HG03460 (cell line): ENCODE data around the gene SMLR1.
"Not testable (repeated sequence)": the region's sequence is repeated elsewhere in the genome, so short reads cannot be mapped to it uniquely, and the experiment has no call there.

Experiments
- ATAC-seq: cut with Tn5 transposase; IDR thresholded peaks from one replicate; pipeline ENCODE4 v1.9.1; 2021; ENCODE audit not compliant: unreplicated experiment

Gene SMLR1

DNA sequence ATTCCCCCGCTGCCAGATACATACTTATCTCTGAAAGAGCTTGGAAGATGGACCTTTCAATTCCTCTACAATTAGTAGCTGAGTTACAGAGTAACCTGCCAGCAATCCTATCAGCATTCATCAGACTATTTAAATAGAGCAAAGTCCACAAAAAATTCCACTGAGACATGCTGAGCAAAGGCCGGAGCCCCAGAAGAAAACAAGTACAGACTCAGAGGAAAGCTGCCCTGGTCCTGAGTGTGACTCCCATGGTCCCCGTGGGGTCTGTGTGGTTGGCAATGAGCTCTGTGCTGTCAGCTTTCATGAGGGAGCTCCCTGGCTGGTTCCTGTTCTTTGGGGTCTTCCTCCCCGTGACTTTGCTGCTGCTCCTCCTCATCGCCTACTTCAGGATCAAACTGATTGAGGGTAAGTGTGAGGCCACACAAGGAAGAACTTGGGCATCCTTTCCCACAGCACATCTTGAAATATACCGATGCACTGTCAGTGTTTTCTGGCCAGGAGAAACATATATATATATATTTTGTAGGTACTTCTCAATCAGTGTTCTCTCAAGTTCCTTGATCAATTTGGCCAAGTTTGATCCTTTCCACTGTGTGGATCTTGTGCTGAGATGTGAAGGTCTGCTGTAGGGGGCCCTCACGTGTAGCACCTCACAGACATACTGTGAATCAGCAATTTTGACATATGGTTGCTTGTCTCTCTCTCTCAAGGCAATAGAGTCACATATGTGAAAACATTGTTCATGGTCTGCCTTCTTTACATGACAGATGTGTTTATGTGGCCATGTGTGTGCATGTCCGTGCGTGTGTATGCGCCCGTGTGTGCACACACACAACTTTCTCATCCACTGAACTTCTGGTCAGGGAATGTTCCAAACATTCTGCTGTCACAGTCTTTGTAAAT is at the start of gene SMLR1:
Gene SMLR1, plus strand, starts transcription at position 160 of the 903 bp plus-strand sequence. Its CDS starts 8 bp downstream, at position 168.
- no peak for ATAC-seq

DNA sequence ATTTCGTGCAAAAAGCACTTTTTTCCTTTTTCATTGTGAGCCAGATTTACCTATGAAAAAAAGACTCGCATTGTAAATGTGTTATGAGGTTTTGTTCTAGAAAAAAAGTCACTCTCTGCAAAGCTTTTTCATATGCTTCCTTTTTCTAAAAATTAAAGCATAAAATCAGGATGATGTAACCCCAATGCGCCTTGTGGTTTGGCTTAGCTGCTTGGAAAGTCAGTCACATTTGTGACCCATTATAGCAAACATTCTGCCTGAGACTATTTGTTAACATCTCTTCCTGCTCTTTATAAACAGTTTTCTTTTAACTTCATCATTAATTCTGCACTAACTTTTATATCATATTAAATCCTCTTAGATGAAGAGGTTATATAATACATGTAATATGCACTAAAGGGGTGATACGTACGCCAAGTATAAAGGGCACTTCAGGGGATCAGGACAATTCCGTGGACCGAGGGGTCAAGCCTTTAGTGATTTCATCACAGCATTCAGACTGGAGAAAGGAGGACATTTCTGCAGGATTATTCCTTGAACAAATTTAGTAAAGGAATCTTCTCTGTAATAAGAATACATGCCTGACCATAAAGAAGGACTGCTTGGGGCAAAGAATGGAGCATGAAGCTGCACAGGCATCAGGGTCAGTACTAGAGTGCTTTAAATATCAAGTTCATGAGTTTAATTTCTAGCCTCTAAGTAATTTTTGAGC is 48.1 kb upstream of the SMLR1 start:
- ATAC-seq: no peak

DNA sequence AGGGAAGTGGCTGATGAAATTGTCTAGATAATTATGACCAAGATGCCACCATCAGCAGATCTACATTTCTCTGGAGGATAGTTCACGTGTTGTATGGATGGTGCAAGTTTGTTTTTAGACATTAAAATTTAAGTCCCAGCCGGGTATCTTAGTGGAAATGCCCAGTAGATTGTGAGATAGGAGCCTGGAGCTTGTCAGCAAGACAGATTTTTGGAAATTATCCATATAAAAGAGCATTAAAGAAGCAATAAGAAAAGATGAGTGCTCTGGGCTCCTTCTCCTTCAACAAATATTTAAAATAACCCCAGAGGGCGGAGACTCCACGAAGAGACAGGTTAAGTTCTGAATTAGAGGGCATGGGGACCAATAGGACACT is 47.6 kb upstream of the SMLR1 start:
- ATAC-seq: no peak

DNA sequence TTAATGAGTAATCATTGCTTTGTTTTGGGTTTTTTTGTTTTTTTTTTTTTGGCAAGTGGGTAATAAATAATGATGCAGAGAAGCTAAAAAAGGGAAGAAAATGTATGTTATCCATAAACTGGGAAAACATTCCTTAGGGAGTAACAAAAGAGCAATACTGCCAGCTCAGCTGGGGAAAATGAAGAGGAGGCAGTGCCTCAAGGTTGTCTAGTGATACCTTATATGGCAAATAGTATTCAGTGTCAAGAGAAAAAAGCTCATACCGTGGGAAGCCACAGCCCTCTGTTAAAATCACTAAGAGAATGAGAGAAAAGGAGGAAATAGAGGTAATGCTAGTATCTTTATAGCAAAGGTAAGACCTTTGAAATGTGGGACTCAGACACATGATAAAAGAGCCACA is 47.1 kb upstream of the SMLR1 start:
- ATAC-seq: no peak

DNA sequence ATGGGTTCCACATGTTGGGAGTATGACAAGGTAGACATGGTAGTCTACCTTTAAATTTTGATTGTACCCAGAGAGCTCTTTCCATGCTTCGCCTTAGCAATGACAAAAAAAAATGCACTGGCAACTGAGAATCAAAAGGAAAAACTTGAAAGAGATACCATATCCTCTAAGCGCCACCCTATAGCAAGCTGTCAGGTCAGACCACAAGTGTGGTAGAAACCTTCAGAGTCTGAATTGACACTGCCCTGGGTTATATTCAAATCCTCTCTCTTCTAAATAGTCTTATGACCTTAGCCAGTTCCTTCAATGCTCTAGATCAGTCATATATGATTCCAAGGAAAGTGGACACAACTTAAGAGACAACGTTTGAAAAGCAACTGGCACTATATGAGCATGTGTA is 45.6 kb upstream of the SMLR1 start:
- ATAC-seq: no peak

DNA sequence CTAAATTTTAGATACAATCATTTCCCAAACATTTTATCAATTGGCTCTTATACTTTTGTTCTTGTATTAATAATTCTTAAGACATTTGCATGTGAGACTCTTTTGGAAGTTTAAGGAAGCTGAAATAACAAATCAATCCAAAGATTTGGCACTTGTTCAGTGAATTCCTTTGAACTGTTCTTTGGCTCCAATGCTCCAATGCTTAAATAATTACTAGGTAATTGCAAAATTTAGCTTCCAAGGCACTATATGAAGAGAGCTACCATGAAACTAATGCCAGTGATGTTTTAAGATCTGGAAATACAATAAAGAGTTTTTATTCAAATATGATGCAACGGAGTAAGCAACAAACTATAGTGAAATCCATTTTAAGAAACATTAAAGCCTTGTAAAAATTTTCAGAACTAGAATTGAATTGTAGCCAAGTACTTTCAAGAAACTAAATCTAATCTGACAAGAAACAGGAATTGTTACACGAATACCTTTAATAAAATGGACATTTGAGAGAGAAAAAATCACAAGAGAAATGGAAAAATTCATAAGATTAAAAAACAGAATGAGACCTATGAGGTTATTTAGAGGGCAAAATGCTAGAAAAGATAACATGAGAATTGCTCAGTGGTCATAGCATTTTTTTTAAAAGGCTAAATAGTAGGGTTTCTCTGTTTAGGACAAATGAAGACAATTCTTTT is 43.6 kb upstream of the SMLR1 start:
- ATAC-seq: no peak

DNA sequence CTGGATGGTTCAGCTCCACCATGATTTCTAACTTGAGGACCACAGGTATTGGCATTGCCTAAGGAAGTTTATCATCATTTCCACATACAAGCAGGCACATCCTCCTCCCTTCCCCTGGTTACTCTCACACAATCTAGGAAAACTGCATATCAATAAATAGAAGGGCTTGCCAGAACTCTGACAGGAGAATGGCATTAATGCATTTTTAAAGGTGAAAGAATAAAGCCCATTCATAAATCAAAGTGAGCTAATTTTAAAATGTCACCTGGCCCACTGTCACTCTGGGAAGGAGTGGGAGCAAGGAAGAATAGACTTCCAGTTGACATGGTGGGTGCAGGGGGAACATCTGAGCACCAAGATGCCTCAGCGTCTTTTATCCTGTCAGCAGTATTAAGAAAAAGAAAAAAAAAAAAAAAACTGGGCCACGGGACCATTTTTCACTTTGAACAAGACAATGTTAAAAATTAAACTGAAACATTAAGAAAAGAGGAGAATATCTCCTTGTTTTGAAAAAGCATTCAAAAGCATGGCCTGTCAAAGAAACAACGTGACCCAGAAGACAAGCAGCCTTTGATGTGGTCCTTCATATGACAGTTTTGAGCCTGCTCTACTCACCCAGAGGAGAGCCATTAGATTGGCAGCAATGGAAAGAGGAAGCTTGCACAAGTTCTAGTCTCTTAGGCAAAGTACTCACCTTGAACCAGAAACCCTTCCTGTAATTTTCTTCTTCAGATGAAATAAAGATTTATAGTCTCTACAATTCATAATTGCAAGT is 39.3 kb upstream of the SMLR1 start:
- ATAC-seq: no peak

DNA sequence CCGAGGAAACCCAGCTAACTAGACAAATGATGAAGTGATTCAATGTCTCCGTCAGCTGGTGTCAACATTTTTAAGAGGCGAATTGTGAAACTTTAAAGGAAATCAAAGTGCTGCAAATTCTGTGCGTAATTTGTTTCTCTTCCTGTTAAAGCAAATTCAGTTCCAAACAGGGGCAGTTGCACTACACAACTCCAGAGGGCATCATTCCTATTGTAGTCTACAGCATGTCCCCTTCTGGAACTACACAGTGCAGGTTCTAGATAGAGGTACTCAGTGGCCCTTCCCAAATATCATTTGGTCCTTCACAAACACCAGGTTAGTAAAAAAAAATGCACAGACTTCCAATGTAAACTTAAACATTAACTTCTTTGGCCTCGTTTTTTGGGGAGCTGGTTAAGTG is 38.3 kb upstream of the SMLR1 start:
- no peak for ATAC-seq

DNA sequence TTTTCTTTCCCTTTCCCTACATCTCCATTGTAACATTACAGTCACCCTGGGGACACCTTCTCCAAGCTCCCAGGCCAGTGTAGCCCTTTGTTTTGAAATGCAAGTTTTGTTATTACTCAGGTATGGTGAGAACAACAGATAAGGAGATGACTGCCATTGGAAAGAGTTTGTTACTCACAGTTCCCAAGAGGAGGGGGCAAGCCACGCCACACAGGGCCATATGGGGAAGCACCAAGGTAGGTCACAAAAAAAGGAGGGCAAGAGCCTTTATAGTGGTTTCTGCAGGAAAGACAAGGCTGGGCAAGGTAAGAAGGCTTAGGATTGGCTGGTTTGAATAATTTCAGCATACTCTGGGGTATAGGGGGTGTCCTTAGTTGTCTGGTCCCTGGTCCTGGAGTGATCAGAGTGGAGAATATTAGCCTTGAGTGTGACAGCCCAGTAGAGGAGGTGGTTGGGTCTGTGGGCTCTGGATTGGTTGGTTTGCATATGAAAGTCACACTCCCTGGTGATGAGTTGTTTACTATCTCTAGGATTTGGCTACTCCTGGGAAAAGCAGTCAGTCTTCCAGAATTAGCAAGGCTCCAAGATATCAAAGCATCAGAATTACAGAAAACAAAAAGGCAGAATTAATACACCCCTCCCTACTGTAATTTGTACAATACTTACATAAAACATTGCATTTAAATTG is 33.1 kb upstream of the SMLR1 start:
- no peak for ATAC-seq

DNA sequence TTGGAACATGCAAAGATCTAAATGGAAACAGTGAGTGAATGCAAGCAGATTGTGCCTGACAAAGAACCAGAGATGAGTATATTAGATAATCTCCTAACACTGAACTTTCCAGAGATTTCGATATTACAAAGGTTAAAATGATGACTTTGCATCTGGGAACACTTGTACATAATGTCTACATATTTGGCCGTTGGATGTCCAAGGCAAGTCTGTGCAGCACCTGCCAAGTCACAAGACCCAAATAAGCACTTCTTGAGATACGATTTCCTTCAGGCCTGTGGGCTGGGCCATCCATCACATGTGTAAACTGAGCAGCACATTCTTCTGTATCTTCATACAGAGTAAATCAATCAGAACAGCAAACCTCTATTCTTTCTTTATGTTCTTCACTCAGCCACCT is 32.5 kb upstream of the SMLR1 start:
- ATAC-seq: no peak

DNA sequence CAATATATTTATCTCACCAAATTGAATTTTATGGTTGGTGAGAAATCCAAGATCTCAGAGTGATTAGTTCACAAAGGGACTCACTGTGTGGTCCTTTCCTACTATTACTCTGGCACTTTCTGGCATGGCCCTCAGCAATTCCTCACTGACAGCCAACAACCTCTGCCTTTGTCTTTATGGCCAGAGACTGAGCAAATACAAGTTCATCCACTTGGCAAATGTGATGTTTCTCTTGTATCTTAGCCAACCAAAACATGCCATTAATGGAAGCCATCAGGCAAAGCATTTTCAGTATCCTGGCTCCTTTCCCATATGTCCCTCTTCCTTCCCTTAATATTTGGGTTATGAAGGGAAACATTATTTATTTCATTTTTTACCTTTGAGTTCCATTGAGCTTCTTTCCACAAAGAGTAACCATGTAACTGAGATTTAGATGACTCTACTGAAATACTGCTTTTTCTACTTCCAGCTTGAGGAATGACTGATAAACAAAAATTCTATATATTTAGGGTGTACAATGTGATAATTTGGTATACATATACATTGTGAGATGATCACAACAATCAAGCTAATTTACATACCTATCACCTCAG is 30.8 kb upstream of the SMLR1 start:
- no peak for ATAC-seq

DNA sequence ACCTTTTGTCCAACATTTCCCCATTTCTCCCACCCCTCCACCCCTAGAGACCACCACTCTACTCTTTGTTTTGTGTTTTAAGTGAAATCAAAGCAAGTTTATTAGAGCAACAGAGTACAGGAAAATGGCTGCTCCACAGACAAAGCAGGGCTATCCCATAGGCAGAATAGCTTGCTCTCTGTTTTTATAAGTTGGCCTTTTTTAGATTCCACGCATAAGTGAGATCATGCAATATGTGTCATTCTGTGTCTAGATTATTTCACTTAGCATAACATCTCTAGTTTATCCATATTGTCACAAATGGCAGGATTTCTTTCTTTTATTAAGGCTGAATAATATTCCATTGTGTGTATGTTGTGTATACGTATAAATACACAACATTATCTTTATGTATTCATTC is 30.1 kb upstream of the SMLR1 start:
- no peak for ATAC-seq

DNA sequence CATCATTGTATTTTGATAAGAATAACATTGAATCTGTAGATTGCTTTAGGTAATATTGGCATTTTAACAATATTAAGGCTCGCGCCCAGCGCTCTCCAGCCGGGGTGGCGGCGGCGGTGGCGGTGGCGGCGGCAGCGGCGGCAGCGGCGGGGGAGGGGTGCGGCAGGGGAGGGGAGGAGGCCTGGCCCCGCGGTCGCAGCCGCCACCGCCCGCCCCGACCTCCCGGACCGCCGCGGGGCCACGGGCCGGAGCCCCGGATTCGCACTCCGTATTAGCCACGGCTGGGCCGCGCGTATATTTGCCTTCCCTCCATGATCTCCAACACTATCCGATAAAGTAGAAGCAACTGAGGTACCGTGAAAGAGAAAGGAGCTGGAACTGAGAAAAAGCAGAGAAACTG is 25.8 kb upstream of the SMLR1 start:
- ATAC-seq: not testable (repeated sequence)

DNA sequence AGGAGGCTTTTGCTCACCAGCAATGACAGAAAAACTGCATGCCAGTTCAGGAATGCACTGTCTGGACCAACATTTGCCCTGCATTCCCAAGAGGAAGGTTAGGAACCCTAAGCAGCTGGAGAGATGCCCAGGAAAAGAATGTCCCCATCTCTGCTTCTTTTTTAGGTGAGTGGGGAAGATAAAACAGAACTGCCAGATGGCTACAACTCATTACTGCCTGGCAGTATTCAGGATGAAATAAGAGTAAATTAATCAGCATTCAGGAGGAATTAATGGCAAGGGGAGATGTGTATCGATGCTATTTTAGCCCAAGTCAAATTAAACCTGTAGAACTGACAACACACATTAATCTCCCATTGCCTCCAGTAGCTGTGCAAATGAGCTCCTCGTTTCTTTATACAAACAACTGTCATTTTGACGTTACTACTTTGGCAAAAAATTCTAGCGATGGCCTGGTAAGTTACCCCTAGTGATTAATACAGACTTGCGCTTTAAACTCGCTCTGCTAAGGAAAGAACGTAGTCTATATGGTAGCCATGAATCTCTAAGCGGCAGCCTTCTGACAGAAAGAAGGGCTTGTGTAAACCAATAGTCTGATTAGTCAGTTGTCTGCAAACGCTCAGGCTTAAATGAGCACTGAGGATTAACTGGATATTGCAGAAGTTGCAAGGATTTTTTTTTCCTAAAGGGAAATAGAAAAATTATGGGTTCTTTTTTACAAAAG is 16.7 kb upstream of the SMLR1 start:
- no peak for ATAC-seq

DNA sequence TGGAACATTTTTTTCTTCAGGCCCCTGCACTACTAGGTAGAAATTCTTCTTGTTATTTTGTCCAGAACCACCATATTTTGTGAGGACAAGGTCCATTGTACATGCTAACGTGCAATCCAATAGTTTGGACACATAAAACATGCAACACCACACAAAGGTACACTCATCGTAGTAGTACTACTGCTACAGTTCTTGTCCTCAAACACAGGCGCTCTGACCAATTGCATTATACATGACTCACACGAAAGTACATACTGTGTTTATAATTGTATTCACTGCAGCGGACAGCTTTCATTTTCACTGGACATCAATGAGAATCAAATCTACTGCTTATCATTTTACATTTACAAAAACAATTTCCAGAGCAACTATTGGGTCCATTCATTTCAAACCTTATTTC is 15.3 kb upstream of the SMLR1 start:
- ATAC-seq: no peak

DNA sequence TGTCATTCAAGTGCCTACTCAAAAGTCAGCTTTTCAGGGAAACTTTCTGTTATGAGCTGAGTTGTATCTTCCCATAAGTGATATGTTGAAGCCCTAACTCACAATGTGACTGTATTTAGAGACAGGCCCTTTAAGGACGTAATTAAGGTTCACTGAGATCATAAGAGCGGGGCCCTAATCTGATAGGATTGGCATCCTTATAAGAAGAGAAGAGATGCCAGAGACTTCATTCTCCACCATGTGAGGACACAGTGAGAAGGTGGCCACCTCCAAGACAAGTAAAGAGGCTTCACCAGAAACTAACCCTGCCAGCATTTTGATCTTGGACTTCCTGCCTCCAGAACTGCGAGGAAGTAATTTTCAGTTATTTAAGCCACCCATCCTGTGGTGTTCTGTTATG is 12.7 kb upstream of the SMLR1 start:
- no peak for ATAC-seq

DNA sequence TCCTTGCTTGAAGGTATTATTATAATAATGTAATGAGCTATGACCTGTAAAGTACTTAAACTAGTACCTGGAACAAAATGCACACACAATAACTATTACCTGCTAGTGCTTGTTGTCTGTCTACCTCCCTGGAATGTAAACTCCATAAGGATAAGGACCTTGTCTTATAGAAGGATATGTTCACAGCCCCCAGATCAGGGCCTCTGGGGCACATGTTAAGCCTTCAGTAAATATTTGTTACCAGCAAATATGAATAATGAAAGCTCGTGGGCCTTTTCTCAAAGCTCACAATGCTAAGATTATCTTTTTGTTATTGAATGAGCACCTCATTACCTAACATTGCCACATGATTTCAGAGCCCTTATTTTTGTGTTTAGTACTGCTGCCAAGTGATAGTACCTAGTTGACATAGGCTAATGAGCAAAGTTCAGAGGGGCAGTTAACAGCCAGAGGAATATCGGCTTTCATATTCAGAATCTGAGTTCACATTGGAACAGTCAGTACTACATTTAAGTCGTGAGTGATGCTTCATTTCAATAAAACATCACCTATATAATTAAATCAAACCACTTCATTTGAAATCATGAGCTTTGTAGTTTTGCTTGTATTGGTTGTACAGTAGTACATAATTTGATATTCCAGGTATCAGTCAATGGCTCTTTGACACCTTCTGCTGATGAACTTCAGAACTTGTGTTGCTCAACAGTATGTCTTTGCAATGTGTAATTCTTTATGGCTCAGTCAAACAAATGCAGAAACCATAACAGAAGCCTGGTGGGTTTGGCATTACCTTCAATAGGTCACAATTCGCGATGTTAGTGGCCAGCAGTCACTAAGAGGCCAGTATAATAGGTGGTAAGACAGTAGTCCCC is 11.8 kb upstream of the SMLR1 start:
- no peak for ATAC-seq

DNA sequence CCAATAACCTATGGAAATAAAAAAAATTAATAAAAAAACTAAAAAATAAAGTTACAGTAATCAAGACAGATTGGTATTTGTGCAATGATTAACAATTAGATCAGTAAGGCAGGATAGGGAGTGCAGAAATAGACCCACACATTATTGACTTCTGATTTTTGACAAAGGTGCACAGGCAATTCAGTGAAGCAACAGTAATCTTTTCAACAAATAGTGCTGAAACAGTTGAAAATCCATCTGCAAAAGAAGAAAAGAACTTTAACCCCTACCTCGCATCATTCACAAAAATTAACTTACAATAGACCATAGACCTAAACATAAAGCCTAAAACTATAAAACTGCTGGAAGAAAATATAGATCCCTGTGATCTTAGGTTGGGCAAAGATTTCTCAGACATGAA is 4.5 kb upstream of the SMLR1 start:
- no peak for ATAC-seq
